ENCODE measurements around the gene SCN3A. TPM values are rescaled to one million over a fixed set of nuclear protein-coding genes. Genes with fewer than 3 reads are reported as not detected.

The SCN3A gene
- total and polyA plus RNA-seq, 9 of the 15 experiments (the other 6 are each of a cell fraction or from before 2014, with no cell fraction given): not detected

- TF ChIP-seq CUX1 (CRISPR knock-in tag; IDR thresholded peaks at IDR 0.05): no peak
Measured at GRCh38 chr2:165069151-165069550, 134.7 kb downstream of the SCN3A start (continued).

- Histone ChIP-seq H3K9ac (ENCODE audit: insufficient read depth in 1 of 2, low read depth in 2 of 2, low read length in 2 of 2) (no peak overlapping the region), H4K20me1 (replicated peaks; ENCODE audit: control insufficient read depth, insufficient read depth, low read length) (no peaks in the 10 kb centered on the region), H3K4me1 (replicated peaks in 1 of 2; ENCODE audit: control insufficient read depth in 2 of 2, insufficient read depth in 2 of 2, low read length in 2 of 2) (no peaks in the 10 kb centered on the region), H3K27ac (ENCODE audit: extremely low read depth, low read depth, low read length) (no peak overlapping the region), H3K4me2 (ENCODE audit: insufficient read depth, low read length) (no peak overlapping the region), H3K9me1 (ENCODE audit: control insufficient read depth, insufficient read depth, low read length) (no peaks in the 10 kb centered on the region), H3K9me3 (replicated peaks; ENCODE audit: control insufficient read depth, insufficient read depth, low read depth, low read length) (no peaks in the 10 kb centered on the region), H2AFZ (ENCODE audit: low read depth, low read length) (no peak overlapping the region), H3K4me3 (no peak overlapping the region), H3K79me2 (ENCODE audit: control insufficient read depth, insufficient read depth, low read length) (no peaks in the 10 kb centered on the region), H3K36me3 (ENCODE audit: control insufficient read depth, insufficient read depth, low read length) (no peaks in the 10 kb centered on the region), H3K27me3 (ENCODE audit: control insufficient read depth in 2 of 2, insufficient read depth in 2 of 2, low read length in 2 of 2) (no peaks in the 10 kb centered on the region)
- TF ChIP-seq ZBED1 (IDR thresholded peaks at IDR 0.05) (no peak), POLR3G (IDR thresholded peaks at IDR 0.05; ENCODE audit: extremely low read depth, insufficient read length, insufficient replicate concordance) (no peak), ELK1 (CRISPR knock-in tag; IDR thresholded peaks at IDR 0.05) (no peak), NR3C1 (CRISPR knock-in tag; IDR thresholded peaks at IDR 0.05) (no peak), SMAD3 (CRISPR knock-in tag; conservative IDR thresholded peaks at IDR 0.05) (no peak), PRDM10 (IDR thresholded peaks at IDR 0.05; ENCODE audit: partially characterized antibody) (no peak), HBP1 (CRISPR knock-in tag; IDR thresholded peaks at IDR 0.05) (no peak), SMARCA4 (IDR thresholded peaks at IDR 0.05) (no peak), CEBPB (tag; IDR thresholded peaks at IDR 0.05) (no peak)
- ATAC-seq (no peak), FAIRE-seq (no peak), DNase-seq (ENCODE audit: extremely low read depth in 1 of 4, low spot score in 3 of 4) (no peak)
- in situ Hi-C loops (cut with MboI): no loop called here
- ChIA-PET CTCF (ENCODE audit: low intra/inter-chr PET ratio) (no interaction called here), POLR2A (no interaction called here)
- BruUV-seq (replicated peaks): no TSS peak
- intact Hi-C loops (cut with micrococcal nuclease): no loop called here
Measured at GRCh38 chr2:165068487-165068757, 135.4 kb downstream of the SCN3A start.
